GM12878 (cell line): Measurements from ENCODE around the gene KIRREL3. TPM values are rescaled to one million over a fixed set of nuclear protein-coding genes. Genes with fewer than 3 reads are reported as not detected.

Experiments
- ATAC-seq: fragments of 200-7000 bp; cut with Tn5 transposase; 3 replicates; pipeline ENCODE4 v1.9.1; 2020; ENCODE audit warnings: mild to moderate bottlenecking, moderate library complexity
- BruUV-seq: library from RNA; stranded (reverse); fragments of 400-500 nt; replicated peaks from 2 replicates; lab custom pipeline; 2021; lab: Mats Ljungman, UMichigan
- CTCF ChIA-PET: fragments of 300-600 bp; sonication (Branson Sonifier 250); formaldehyde crosslinking; extraction: SDS; loops from one replicate; lab custom pipeline; 2021; ENCODE audit warnings: inconsistent platforms; lab: Yijun Ruan, JAX
- POLR2A ChIA-PET: fragments of 350-600 bp; formaldehyde crosslinking; extraction: SDS; loops from one replicate; lab custom pipeline; 2021; ENCODE audit warnings: inconsistent platforms; lab: Charles Lee
- RAD21 ChIA-PET: fragments of 300-600 bp; sonication (Branson Sonifier 250); formaldehyde crosslinking; loops from one replicate; lab custom pipeline; 2023; ENCODE audit warnings: antibody characterized with exemption; ENCODE audit not compliant: unreplicated experiment; lab: Charles Lee
- SMC1A ChIA-PET: fragments of 300-600 bp; sonication (Branson Sonifier 250); formaldehyde crosslinking; loops from one replicate; lab custom pipeline; 2023; ENCODE audit not compliant: unreplicated experiment, uncharacterized antibody; lab: Charles Lee
- DNase-seq: peaks from one replicate; pipeline ENCODE4 v3.0.0-alpha.2; 2011; ENCODE audit warnings: low read depth, low spot score
- FAIRE-seq: peaks from 3 replicates; lab custom pipeline; 2011; peaks lifted over from hg19 to GRCh38; lab: Jason Lieb, UNC
- H2AFZ ChIP-seq: 2 replicates; pipeline ENCODE4 v1.6.0; 2011; ENCODE audit warnings: low read depth, low read length, control low read depth; ENCODE audit not compliant: control insufficient read depth
- H3K27ac ChIP-seq: 2 replicates; pipeline ENCODE4 v1.5.1; 2011; ENCODE audit warnings: control low read depth; ENCODE audit not compliant: control insufficient read depth, insufficient read depth
- H3K27me3 ChIP-seq, 2 experiments: replicated peaks in 1 of 2; 2 replicates each; pipeline versions ENCODE4 v1.6.0 to v1.6.1; 2011; ENCODE audit warnings: low read length in 1 of 2; ENCODE audit not compliant: control insufficient read depth in 2 of 2, insufficient read depth in 2 of 2
- H3K36me3 ChIP-seq, 2 experiments: 2 replicates each; pipeline ENCODE4 v1.5.1; 2011; ENCODE audit warnings: low read length in 1 of 2; ENCODE audit not compliant: control insufficient read depth in 2 of 2, insufficient read depth in 2 of 2
- H3K4me1 ChIP-seq: 2 replicates; pipeline ENCODE4 v1.6.1; 2011; ENCODE audit warnings: mild to moderate bottlenecking, low read length, moderate library complexity, mixed read lengths; ENCODE audit not compliant: control insufficient read depth, insufficient read depth
- H3K4me2 ChIP-seq: 2 replicates; pipeline ENCODE4 v1.6.0; 2011; ENCODE audit warnings: control low read depth; ENCODE audit not compliant: control insufficient read depth, insufficient read depth
- H3K4me3 ChIP-seq: fragments of 200-600 bp; sonication (generic); 2 replicates; pipeline ENCODE4 v1.5.1; 2016
- H3K79me2 ChIP-seq: 2 replicates; pipeline ENCODE4 v1.6.0; 2011; ENCODE audit warnings: low read length; ENCODE audit not compliant: control insufficient read depth, insufficient read depth
- H3K9ac ChIP-seq: 2 replicates; pipeline ENCODE4 v1.8.0; 2011; ENCODE audit warnings: low read length, control low read depth, mixed read lengths; ENCODE audit not compliant: control insufficient read depth, insufficient read depth
- H3K9me3 ChIP-seq: replicated peaks from 3 replicates; pipeline ENCODE4 v1.5.1; 2011; ENCODE audit warnings: mild to moderate bottlenecking, low read length; ENCODE audit not compliant: control insufficient read depth, insufficient read depth
- H4K20me1 ChIP-seq: 2 replicates; pipeline ENCODE4 v1.6.0; 2011; ENCODE audit not compliant: control insufficient read depth, insufficient read depth
- CREM ChIP-seq: IDR thresholded peaks from 2 replicates; pipeline ENCODE4 v1.6.1; 2014; ENCODE audit warnings: antibody characterized with exemption, low read depth
- GABPA ChIP-seq: IDR thresholded peaks from 2 replicates; pipeline ENCODE4 v1.6.1; 2014; ENCODE audit warnings: antibody characterized with exemption, low read depth, mild to moderate bottlenecking, inconsistent platforms
- MTA2 ChIP-seq: fragments of 450-650 bp; IDR thresholded peaks from 2 replicates; pipeline ENCODE4 v1.6.1; 2016; ENCODE audit warnings: low read depth, mild to moderate bottlenecking, moderate library complexity
- SMC3 ChIP-seq: IDR thresholded peaks from 2 replicates; pipeline ENCODE4 v1.6.1; 2011; ENCODE audit warnings: low read length, improper control_type of control experiment, borderline replicate concordance
- STAT1 ChIP-seq: fragments of 450-650 bp; conservative IDR thresholded peaks from 2 replicates; pipeline ENCODE4 v1.6.1; 2014; ENCODE audit warnings: antibody characterized with exemption, mild to moderate bottlenecking
- TAF1 ChIP-seq: IDR thresholded peaks from 2 replicates; pipeline ENCODE4 v1.6.1; 2011; ENCODE audit warnings: mild to moderate bottlenecking, low read depth, low read length, borderline replicate concordance
- WGBS: methylation state at CpG from one replicate; pipeline ENCODE4 v1.1.6; 2016; ENCODE audit warnings: low lambda C conversion rate; ENCODE audit not compliant: insufficient replicate concordance, insufficient coverage; ENCODE audit errors: missing lambda C conversion rate; 5-methylcytosine and 5-hydroxymethylcytosine counted together
- in situ Hi-C: fragments of 300-500 bp; cut with MboI; formaldehyde crosslinking; loops from 9 replicates; pipeline ENCODE4 v1.14.3; 2018; ENCODE audit warnings: mixed read lengths
- intact Hi-C: fragments of 100-400 bp; cut with micrococcal nuclease; formaldehyde crosslinking; loops from one replicate; pipeline ENCODE4 v1.14.2; 2022; ENCODE audit not compliant: unreplicated experiment
- polyA plus RNA-seq, 11 experiments: library from polyadenylated mRNA; depleted of rRNA in 4 of 11; unstranded in 6 of 11; stranded (reverse) in 5 of 11; fragments of >200 nt; fragmentation: Nextera tagmentation in 4 of 11; fragmentation: Illumina TruSeq in 1 of 11; extraction: Ambion mirVana in 4 of 11; extraction: Trizol in 1 of 11; gene quantifications; 1 replicate in 1 of 11; 2 replicates in 10 of 11; pipeline versions ENCODE4 v1.2.1 to v1.2.3, GENCODE V29; 2011 to 2016; ENCODE audit warnings: inconsistent platforms in 2 of 11, missing spikeins in 2 of 11, low read depth in 1 of 11
- total RNA-seq, 4 experiments: library from RNA; depleted of rRNA in 3 of 4; stranded (reverse); fragments of >200 nt in 3 of 4; fragmentation: Illumina TruSeq in 1 of 4; extraction: Trizol in 1 of 4; gene quantifications; 2 replicates each; pipeline versions ENCODE4 v1.2.1 to v1.2.3, GENCODE V29; 2013 to 2021
- TF ChIP-seq, protein P1 (sequence below): fragments of 450-650 bp; IDR thresholded peaks from 2 replicates; pipeline ENCODE4 v1.6.1; 2017; ENCODE audit warnings: mild to moderate bottlenecking, moderate library complexity
- TF ChIP-seq, protein P2 (sequence below): IDR thresholded peaks from 2 replicates; pipeline ENCODE4 v1.6.1; 2012; ENCODE audit warnings: low read depth, low read length, improper control_type of control experiment
- TF ChIP-seq, protein P3 (sequence below): fragments of 450-650 bp; IDR thresholded peaks from 2 replicates; pipeline ENCODE4 v1.6.1; 2018; ENCODE audit warnings: borderline replicate concordance, mild to moderate bottlenecking; ENCODE audit not compliant: partially characterized antibody
- TF ChIP-seq, protein P4 (sequence below): fragments of 450-650 bp; IDR thresholded peaks from 2 replicates; pipeline ENCODE4 v1.6.1; 2017; ENCODE audit warnings: antibody characterized with exemption, mild to moderate bottlenecking, moderate library complexity

Gene KIRREL3
- total and polyA plus RNA-seq, 10 of the 15 experiments (the other 5 are each of a cell fraction or from before 2014, with no cell fraction given): under 0.01 TPM; not detected in 9

DNA sequence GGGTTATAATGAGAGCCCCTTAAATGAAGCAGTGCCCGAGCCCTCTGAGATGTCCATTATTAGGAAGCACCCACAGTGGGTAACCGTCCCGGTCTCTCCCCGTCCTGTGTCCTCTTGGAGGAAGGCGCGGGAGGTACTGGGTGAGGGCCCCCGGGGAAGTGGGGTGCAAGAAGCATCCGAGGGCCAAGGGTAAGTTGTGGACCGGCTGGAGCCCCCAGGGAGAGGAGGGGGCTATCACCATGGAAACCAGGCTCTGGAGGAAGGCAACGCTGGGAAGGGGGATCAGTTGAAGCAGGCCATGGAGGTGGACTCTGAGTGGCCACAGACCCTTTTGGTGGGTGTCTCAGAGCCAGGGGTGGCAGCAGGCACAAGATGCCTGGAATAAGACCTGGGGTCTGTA is 471.5 kb downstream of the KIRREL3 start:
- Histone ChIP-seq H3K9me3 (no peaks in the 10 kb centered on the region), H3K9ac (no peak overlapping the region), H4K20me1 (no peaks in the 10 kb centered on the region; the same call in 1 of the 2 replicates), H3K4me2 (no peak overlapping the region), H3K4me1 (no peaks in the 10 kb centered on the region), H3K79me2 (no peaks in the 10 kb centered on the region), H3K27ac (no peak overlapping the region), H3K4me3 (no peak overlapping the region), H3K27me3 (no peaks in the 10 kb centered on the region; a peak in 2 of 4 replicates), H3K36me3 (no peaks in the 10 kb centered on the region), H2AFZ (no peak overlapping the region)
- ChIA-PET POLR2A (no interaction called here), SMC1A (no interaction called here), CTCF (no interaction called here), RAD21 (no interaction called here)
- DNase-seq: no peak
- ATAC-seq: no peak
- in situ Hi-C loops: no loop called here
- WGBS: 33% methylated on average over 10 of the region's 10 CpGs
- intact Hi-C loops: no loop called here
- no TSS peak for BruUV-seq
- no peak for FAIRE-seq
- TF ChIP-seq STAT1 (no peak), MTA2 (no peak), GABPA (no peak), CREM (no peak), TAF1 (no peak), SMC3 (no peak)
- TF ChIP-seq, protein P1, sequence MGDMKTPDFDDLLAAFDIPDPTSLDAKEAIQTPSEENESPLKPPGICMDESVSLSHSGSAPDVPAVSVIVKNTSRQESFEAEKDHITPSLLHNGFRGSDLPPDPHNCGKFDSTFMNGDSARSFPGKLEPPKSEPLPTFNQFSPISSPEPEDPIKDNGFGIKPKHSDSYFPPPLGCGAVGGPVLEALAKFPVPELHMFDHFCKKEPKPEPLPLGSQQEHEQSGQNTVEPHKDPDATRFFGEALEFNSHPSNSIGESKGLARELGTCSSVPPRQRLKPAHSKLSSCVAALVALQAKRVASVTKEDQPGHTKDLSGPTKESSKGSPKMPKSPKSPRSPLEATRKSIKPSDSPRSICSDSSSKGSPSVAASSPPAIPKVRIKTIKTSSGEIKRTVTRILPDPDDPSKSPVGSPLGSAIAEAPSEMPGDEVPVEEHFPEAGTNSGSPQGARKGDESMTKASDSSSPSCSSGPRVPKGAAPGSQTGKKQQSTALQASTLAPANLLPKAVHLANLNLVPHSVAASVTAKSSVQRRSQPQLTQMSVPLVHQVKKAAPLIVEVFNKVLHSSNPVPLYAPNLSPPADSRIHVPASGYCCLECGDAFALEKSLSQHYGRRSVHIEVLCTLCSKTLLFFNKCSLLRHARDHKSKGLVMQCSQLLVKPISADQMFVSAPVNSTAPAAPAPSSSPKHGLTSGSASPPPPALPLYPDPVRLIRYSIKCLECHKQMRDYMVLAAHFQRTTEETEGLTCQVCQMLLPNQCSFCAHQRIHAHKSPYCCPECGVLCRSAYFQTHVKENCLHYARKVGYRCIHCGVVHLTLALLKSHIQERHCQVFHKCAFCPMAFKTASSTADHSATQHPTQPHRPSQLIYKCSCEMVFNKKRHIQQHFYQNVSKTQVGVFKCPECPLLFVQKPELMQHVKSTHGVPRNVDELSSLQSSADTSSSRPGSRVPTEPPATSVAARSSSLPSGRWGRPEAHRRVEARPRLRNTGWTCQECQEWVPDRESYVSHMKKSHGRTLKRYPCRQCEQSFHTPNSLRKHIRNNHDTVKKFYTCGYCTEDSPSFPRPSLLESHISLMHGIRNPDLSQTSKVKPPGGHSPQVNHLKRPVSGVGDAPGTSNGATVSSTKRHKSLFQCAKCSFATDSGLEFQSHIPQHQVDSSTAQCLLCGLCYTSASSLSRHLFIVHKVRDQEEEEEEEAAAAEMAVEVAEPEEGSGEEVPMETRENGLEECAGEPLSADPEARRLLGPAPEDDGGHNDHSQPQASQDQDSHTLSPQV: no peak
- TF ChIP-seq, protein P2, sequence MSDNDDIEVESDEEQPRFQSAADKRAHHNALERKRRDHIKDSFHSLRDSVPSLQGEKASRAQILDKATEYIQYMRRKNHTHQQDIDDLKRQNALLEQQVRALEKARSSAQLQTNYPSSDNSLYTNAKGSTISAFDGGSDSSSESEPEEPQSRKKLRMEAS: no peak
- TF ChIP-seq, protein P3, sequence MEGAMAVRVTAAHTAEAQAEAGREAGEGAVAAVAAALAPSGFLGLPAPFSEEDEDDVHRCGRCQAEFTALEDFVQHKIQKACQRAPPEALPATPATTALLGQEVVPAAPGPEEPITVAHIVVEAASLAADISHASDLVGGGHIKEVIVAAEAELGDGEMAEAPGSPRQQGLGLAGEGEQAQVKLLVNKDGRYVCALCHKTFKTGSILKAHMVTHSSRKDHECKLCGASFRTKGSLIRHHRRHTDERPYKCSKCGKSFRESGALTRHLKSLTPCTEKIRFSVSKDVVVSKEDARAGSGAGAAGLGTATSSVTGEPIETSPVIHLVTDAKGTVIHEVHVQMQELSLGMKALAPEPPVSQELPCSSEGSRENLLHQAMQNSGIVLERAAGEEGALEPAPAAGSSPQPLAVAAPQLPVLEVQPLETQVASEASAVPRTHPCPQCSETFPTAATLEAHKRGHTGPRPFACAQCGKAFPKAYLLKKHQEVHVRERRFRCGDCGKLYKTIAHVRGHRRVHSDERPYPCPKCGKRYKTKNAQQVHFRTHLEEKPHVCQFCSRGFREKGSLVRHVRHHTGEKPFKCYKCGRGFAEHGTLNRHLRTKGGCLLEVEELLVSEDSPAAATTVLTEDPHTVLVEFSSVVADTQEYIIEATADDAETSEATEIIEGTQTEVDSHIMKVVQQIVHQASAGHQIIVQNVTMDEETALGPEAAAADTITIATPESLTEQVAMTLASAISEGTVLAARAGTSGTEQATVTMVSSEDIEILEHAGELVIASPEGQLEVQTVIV: no peak
- TF ChIP-seq, protein P4, sequence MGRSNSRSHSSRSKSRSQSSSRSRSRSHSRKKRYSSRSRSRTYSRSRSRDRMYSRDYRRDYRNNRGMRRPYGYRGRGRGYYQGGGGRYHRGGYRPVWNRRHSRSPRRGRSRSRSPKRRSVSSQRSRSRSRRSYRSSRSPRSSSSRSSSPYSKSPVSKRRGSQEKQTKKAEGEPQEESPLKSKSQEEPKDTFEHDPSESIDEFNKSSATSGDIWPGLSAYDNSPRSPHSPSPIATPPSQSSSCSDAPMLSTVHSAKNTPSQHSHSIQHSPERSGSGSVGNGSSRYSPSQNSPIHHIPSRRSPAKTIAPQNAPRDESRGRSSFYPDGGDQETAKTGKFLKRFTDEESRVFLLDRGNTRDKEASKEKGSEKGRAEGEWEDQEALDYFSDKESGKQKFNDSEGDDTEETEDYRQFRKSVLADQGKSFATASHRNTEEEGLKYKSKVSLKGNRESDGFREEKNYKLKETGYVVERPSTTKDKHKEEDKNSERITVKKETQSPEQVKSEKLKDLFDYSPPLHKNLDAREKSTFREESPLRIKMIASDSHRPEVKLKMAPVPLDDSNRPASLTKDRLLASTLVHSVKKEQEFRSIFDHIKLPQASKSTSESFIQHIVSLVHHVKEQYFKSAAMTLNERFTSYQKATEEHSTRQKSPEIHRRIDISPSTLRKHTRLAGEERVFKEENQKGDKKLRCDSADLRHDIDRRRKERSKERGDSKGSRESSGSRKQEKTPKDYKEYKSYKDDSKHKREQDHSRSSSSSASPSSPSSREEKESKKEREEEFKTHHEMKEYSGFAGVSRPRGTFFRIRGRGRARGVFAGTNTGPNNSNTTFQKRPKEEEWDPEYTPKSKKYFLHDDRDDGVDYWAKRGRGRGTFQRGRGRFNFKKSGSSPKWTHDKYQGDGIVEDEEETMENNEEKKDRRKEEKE: no peak
